ENCODE data around the gene LRP1B.

The LRP1B gene

DNA sequence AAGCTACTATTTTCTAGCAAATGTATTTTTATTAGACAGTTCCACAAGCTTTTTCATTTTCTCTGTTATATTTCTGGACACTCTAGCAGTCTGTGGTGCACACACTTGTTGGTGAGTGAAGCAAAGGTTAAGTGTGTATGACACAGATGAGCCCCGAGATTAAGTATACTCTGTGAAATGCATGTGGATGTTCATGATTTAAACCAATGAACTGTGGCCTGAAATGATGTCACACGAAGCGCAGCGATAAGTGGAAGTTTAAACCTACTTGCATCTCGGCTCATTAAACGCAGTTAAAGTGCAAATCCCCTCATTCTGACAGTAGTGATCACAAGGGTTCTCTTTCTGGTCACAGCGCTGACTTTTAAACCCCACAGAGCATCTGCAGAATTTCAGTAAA is 1861.8 kb downstream of the LRP1B start:
- no peak for DNase-seq

DNA sequence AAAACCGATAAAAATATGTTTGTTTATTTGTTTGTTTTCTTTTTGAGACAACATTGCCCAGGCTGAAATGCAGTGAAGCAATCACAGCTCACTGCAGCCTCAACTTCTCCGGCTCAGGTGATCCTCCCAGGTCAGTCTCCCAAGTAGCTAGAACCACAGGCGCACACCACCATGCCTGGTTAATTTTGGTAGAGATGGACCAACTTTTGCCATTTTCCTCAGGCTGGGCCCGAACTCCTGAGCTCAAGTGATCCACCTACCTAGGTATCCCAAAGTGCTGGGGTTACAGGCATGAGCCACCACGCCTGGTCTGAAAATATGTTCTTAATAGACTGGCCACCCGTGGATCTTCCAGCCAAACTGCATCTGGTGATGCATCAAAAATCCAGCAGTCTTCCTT is 1867.9 kb downstream of the LRP1B start:
- no peak for DNase-seq

DNA sequence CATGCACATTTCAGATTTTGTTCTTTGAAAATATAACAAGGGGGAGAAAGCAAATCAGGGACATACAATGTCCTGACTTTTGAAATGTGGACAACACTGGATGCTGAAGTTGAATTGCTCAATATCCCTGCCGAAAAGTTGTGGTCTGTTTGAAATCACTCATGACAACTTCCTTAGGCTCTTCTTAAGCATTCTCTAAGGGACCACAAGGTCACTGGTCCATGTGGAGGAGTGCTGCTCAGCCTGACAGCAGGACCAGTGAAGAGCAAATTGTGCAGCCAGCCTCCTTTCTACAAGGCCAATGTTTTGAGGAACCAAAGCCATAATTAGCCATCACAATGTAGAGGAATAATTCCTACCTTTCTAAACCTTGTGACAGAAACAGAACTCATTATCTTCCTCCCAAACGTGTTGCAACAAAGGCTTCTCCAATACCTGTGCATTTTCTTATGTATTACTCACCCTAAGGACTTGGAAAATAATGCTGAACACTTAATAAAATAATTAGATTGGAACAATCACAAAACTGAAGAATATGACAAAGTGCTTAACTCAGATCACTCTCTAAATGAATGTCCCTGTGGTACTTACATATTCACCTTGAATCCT is 1873.0 kb downstream of the LRP1B start:
- DNase-seq: no peak

DNA sequence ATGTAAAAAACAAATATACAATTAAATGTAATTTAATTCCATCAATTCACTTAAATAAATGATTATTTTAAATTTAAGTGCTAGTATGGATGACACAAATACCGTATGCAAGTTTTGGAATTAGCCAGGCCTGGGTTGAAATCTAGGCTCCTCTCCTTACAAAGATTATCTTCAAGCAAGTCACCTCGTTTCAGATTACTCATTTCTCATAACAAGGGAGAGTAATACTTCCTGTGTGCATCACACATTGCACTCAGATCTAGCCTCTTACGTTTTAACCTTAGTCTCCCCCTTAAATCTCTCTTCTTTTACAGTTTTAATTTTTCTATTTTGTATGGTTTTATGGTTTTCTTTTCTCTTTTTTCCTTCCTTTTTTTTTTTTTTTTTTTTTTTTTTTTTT is 1874.7 kb downstream of the LRP1B start:
- no peak for DNase-seq

DNA sequence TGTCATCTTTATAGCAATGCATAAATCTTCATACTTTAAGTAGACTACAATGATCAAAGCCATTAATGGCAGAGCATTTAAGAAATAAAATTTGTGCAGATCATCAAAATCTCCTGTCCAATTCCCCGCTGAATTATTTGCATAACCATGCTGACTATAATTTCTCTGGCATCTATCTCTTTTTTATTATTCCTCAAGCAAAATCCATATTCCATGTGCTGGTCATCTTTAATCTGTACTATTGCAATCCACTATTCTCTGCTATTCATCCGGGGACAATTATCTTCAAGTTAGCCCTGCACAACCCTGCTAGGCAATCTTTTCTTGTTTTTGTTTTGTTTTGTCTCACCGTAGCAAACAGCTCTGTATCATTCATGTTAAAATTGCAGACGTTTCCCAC is 1881.0 kb downstream of the LRP1B start:
- DNase-seq: no peak

DNA sequence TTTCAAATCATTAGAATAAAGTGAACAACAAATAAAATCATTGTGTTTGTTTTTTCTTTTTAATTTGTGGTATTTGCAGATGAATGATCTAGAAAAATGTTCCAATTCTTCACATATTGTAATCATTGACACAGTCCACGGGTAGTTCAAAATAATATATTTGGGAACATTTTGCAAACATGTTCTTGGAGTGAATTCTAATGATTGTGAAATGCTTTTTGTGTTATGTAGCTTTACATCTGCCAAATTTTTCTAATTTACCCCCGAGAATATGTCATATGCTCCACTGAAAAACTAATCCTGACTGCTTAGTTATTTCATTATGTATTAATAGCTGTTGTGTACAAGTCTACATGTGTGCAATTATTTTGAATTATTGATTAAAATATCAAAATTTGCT is 1882.2 kb downstream of the LRP1B start:
- no peak for DNase-seq

DNA sequence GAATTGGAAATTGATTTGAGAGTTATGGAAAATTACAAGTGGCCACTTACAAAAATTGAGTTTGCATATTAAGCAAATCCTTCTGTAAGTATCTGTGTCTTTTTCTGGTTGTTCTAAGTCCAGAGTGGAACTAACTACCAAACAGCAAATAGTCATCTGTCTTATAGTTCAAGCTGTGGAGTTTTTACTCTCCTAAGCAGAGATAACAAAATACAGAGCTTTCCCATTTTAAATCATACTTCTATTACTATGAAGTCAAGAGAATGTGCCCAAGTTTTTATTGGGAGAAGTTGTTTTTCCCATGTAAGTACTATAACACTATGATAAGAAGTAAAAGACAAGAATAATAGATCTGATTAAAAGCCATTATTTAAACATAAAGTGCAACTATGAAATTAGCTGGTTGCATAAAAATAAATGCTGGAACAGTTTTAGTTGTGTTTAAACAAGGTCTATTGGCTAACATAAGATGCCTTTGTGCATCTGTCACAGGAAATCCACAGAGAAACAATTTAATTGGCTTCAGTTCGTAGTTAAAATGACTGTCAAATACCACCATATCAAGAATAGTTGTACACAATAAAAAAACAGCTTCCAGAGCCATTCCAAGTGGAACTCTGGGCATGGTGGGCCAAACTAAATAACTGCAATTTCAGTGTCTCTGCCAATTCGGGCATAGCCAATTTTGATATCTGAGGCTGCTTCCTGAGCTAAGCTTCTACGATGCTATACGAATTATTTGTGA is 1883.2 kb downstream of the LRP1B start:
- no peak for DNase-seq

DNA sequence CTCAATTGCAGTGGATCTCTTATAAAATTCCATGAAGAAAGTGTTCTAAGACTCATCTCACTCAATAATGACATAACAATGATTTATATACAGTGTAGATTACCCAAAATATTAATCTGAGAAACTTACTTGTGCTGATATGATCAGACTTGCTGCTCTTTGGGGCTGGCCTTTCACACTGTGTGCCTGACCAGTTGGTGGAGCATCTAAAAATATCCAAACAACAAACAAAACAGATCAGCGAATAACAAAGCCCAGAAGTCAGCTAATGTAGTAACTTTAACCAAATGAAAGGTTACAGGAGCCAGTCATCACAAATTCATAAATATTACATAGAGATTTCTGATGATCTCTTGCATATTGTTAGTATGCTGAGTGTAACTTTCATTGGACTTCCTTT is 1883.9 kb downstream of the LRP1B start:
- no peak for DNase-seq

DNA sequence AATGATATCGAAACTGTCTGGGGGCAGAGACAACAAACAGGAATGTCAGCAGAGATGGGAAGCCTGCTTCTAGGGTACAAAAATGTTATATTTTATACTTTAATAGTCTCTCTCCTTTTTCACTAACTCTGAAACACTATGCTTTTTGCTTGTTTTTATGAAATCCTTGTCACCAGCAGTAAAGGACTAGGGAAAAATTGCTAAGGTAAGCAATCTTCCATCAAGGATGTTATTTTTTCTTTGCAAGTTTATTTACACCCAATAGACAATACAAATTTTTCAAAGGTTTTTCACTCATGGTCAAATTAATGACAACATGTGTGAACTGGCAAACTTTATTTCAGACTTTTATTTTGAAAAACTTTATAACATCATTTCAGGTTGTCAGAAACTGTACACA is 1884.8 kb downstream of the LRP1B start:
- no peak for DNase-seq

DNA sequence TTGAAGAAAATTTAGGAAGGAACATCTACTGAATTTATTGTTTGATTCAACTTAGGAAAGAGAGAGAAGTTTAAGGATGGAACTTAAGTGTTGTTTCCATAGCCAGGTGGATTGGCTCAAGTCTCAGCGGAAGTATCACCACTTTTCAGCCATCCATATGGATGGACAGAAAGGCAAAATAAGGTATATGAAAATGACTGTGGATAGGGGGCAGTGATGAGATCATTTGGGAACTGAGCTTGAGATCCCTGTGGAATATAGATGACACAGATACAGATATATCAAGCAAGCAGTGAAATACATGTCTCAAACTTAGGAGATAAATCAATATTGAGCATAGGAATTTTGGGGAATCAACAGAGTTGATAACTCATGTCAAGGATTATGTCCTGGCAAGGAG is 1887.9 kb downstream of the LRP1B start:
- no peak for DNase-seq

DNA sequence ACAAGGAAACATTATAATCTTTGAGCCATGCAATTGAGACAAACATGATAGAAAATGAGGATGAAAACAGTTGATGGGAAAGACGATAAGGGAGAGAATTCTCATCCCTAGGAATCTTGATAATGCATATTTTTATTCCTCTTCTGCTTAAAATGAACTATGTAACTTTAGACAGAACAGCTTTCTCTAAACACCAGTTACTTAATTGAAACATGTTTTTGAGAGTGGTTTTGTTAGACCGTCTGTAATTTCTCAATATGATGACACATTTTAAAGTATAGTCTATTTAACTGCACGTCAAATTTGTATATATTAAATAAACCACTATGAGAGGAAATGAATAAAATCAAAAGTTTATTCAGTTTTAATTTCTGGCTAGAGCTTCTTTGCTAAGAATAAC is 1896.7 kb downstream of the LRP1B start:
- no peak for DNase-seq

DNA sequence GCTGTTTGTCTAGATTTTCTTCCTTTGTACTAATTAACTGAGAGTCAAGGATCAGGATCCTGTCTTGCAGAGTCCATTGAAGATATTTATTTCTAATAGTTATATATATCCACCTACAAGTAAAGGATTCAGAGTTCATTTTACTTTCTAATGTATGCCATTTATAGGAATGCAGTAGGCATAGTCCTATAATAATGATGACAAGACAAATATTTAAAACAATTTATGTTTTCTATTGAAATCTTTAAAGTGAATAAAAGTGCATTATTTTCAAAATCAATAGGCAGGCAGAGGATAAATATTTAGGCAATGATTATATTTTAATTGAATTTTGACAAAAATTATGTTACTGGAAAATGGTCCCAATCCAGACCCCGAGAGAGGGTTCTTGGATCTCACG is 1919.9 kb downstream of the LRP1B start:
- no peak for DNase-seq

DNA sequence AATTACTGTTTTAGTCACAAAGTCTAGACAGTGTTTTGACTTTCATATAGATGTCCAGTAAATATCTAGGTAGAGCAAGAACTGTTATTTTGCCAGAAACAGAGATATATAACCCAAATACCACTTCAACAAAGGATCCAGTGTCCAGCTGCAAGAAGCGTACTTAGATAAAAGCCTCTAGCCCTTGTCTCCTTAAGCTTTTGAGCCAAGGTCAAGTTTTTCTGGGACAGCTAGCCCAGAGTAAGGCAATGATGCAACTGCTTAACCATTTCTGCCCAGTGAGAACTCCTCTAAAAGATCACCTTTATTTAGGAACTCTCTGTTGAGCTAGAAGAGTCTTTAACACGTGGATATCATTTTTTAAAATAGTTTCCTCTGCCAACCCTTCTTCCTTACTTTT is 1925.7 kb downstream of the LRP1B start:
- DNase-seq: no peak

DNA sequence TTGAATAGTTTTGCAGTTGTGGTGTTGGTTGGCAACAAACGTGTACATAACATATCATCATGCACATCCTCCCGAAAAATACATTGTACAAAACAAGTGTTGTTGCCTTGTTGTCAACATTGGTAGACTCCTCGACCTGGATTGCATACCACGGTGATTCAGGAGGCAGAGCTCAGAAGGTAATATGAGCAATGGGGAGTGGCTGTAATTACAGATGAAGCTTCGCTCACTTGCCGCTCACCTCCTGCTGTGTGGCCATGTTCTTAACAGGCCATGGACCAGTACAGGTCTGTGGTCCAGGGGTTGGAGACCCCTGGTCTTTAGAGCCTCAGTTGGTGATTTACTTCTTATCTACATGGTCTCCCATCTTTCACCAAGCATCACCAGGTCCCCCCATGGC is 1927.5 kb downstream of the LRP1B start:
- DNase-seq: no peak

DNA sequence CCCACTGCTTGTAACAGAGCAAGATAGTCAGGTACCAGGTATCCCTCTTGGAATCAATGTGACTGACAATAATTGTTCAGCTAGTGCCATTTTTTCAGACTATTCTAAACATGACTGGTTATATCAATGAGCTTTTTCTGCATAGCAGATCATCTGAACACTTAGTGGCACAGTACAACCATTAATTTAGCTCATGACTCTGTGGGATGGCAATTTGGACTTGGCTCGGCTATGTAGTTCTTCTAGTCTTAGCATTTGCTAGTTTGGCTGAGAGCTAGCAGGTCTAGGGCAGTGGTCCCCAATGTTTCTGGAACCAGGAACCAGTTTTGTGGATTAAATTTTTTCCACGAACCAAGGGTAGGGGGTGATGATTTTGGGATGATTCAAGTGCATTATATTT is 1929.2 kb downstream of the LRP1B start:
- no peak for DNase-seq

DNA sequence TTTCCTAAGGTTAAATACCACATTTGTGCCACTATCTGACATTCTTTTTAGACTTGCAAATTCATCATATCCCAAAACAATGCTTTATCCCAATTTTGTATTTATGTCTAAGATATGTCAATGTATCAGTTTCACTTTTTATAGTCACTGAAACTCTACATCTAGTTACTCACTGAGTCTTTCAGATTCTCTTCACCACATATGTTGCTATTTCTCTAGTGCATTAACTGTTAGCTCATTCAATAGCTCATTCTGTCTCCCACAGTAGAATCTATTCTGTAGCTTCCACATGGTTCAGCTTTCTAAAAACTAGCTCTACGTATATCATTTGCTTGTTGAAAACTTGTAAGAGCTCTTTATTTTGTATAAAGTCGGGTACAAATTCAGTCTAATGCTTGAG is 1930.1 kb downstream of the LRP1B start:
- no peak for DNase-seq

DNA sequence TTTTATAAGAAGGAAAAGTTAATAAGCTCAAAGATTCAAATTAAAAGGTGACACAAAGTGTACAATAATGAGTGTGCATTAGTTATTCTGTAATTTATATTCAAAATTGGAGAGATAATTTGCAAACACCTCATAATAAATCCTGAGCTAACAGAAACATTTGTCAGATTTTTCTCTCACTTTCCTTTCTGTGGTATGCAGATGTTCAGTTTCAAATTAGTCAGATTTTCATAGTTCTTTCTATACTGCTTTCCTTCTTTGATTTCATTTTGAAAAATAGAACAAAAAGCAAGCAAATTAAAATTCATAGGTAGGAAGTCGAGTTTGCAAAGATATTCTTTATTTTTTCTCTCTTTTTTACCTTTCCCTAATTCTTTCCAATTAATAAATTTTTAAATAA is 1930.5 kb downstream of the LRP1B start:
- no peak for DNase-seq

DNA sequence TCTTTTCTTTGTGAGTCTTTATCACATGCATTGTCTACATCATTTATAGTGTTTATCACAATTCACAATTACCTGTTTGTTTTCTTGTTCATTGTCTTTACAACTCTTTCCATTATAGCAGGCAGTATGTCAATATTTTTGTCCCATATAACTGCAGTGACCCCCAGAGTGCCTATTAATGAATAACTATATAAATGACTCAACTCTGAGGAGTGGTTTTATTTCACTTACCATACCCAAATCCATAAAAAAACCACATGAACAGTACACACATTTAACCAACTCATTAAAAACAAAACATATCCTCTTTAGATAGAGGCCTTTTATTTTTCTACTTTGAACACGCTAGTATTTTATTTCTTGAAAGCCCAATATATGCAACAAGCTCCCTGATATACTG is 1931.5 kb downstream of the LRP1B start:
- DNase-seq: no peak

DNA sequence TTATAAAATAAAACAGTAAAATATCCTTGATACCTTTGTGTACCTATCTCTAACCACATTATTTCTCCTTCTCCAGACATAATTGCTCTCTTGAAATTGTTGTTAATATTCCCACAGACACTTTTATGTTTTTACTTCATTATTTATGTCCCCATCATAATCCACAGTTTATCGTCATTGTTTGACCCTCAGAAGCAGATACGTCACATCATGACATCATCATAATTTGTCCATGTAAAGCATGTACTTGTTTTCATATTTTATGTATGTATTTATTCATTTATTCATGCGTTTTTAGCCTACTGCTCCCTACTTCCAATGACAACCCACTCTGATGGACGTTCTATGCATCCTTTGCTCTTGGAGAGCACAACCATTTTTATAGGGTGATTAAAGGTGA is 1943.7 kb downstream of the LRP1B start:
- no peak for DNase-seq

DNA sequence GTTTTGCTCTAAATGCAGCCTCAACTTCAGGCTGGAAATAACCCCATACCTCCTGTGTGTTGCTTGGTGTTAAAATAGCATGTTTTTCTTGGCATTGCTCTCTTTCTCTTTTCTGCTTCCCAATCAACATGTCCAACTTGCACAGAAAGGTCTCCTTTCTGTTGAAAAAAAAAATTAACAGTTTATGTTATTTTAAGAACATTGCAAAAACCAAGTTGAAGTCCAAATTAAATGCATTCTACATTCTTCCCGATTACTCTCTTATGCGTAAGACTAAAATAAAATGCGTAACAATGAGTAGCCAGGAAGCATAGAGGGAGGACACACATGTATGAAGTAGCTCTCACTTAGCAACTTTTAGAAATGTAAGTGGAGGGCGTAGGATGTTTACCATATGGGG is 1944.5 kb downstream of the LRP1B start:
- no peak for DNase-seq

DNA sequence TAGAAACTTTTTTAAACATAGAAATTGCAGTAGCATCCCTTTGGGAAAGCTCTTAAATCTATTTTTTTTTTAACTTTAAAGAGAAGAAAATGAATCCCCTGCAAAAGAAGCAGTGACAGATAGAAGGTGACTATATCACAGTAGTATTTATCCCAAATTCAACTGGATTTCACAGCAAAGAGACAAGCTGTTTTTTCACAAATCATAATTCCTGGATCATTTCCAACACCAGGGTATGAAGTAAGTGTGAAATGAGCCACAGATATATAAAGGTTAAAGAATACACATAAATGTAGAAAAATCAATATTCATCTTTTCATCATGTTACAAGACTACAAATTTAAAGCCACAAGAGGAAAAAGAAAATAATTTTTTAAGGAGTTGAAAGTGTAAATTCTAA is 1945.7 kb downstream of the LRP1B start:
- no peak for DNase-seq

DNA sequence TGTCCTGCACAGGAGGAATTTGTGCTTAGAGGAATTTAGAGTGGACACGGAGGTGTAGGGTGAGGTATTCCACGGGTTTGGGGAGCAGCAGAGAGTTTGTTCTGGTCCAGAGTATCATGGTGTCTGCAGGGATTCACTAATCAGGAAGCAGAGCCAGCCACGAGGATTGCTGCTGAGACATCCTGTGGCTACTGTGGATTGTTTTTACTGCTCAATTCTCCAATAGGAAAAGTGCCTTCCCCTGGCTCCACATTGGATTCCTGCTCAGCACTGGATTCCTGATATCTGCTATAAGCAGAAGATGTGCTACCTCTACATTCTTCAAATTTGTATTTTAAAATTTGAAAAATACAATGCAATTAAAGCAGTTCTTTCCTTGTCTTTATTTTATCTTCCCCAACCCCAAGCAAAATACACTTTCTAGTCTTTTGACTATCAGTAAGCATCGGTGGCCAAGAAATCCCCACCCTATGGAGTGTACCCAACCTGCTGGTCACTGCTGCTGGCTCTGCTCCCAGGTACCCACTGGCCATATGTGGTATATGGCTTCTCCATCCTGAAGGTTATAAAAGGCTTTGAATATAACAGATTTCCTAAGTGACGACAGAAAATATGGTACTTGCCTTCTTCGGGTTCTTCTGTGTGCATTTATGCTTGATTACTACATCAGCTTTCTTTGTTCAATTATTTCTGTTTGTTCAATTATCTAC is 1947.6 kb downstream of the LRP1B start:
- DNase-seq: no peak

Data from stimulated activated CD4-positive, alpha-beta T cell treated with anti-CD3 and anti-CD28 coated beads, Interleukin-15, amount 100 ng/mL, for 24 hours (primary cell).